A549 (cell line): ENCODE data around the gene TBX2. TPM values are rescaled to one million over a fixed set of nuclear protein-coding genes. Genes with fewer than 3 reads are reported as not detected.

Source experiments
- ATAC-seq, 2 experiments: fragments of 200-7000 bp in 1 of 2; fragments of >200 bp in 1 of 2; cut with Nextera tagmentation in 1 of 2; cut with Tn5 transposase in 1 of 2; 3 replicates each; pipeline versions ENCODE4 v1.8.0 to v1.9.1; 2018 to 2020; ENCODE audit warnings: mild to moderate bottlenecking in 1 of 2, moderate library complexity in 1 of 2
- CTCF ChIA-PET: fragments of 300-600 bp; sonication (Branson Sonifier 250); formaldehyde crosslinking; extraction: SDS; loops from one replicate; lab custom pipeline; 2021; ENCODE audit warnings: antibody characterized with exemption, inconsistent platforms; lab: Yijun Ruan, JAX
- POLR2A ChIA-PET: fragments of 350-600 bp; formaldehyde crosslinking; extraction: SDS; loops from one replicate; lab custom pipeline; 2021; ENCODE audit warnings: antibody characterized with exemption, inconsistent platforms; lab: Yijun Ruan, JAX
- DNase-seq, 2 experiments: peaks; one replicate each; pipeline versions ENCODE4 v3.0.0 to v3.0.0-alpha.2; 2011 to 2016; ENCODE audit warnings: low read depth in 1 of 2, low spot score in 1 of 2
- FAIRE-seq: peaks from 2 replicates; lab custom pipeline; 2011; peaks lifted over from hg19 to GRCh38; lab: Jason Lieb, UNC
- H3K27ac ChIP-seq, 2 experiments: fragments of >200 bp; sonication (Bioruptor Twin); formaldehyde crosslinking; 3 replicates each; pipeline ENCODE4 v1.5.1; 2016 to 2017
- H3K4me1 ChIP-seq: fragments of >200 bp; sonication (Bioruptor Twin); formaldehyde crosslinking; 3 replicates; pipeline ENCODE4 v1.6.1; 2016
- H3K4me2 ChIP-seq: fragments of >200 bp; sonication (Bioruptor Twin); formaldehyde crosslinking; 3 replicates; pipeline ENCODE4 v1.6.1; 2016
- H3K4me3 ChIP-seq: fragments of >200 bp; sonication (Bioruptor Twin); formaldehyde crosslinking; 3 replicates; pipeline ENCODE4 v1.5.1; 2016
- H3K9me3 ChIP-seq: fragments of >200 bp; sonication (Bioruptor Twin); formaldehyde crosslinking; 3 replicates; pipeline ENCODE4 v1.6.1; 2016
- BCL3 ChIP-seq: fragments of >200 bp; sonication (Bioruptor Twin); formaldehyde crosslinking; IDR thresholded peaks from 3 replicates; pipeline ENCODE4 v1.6.1; 2016
- BHLHE40 ChIP-seq: IDR thresholded peaks from 2 replicates; pipeline ENCODE4 v1.6.1; 2012; ENCODE audit warnings: low read depth, low read length, inconsistent platforms
- E2F6 ChIP-seq: IDR thresholded peaks from 2 replicates; pipeline ENCODE4 v1.6.1; 2012; ENCODE audit warnings: low read depth, borderline replicate concordance
- EP300 ChIP-seq, 2 experiments: fragments of >200 bp; sonication (Bioruptor Twin); formaldehyde crosslinking; IDR thresholded peaks; 2 replicates in 1 of 2; 3 replicates in 1 of 2; pipeline ENCODE4 v1.6.1; 2016 to 2017
- FOSB ChIP-seq: fragments of 250-450 bp; sonication (Bioruptor Pico); IDR thresholded peaks from 2 replicates; pipeline ENCODE4 v1.5.0; 2020; ENCODE audit warnings: mild to moderate bottlenecking, moderate library complexity
- GATA3 ChIP-seq: IDR thresholded peaks from 2 replicates; pipeline ENCODE4 v1.6.1; 2012; ENCODE audit warnings: borderline replicate concordance
- HDAC2 ChIP-seq: fragments of 200-600 bp; sonication (generic); IDR thresholded peaks from 2 replicates; pipeline ENCODE4 v1.6.1; 2016
- HEYL ChIP-seq: fragments of 250-450 bp; sonication (Bioruptor Pico); IDR thresholded peaks from 2 replicates; pipeline ENCODE4 v1.8.0; 2021; ENCODE audit warnings: mild to moderate bottlenecking, moderate library complexity
- HOXA7 ChIP-seq: fragments of 250-450 bp; sonication (Bioruptor Pico); IDR thresholded peaks from 2 replicates; pipeline ENCODE4 v1.5.0; 2020; ENCODE audit warnings: mild to moderate bottlenecking, moderate library complexity
- HOXB13 ChIP-seq: fragments of 250-450 bp; sonication (Bioruptor Pico); IDR thresholded peaks from 2 replicates; pipeline ENCODE4 v1.5.0; 2020; ENCODE audit warnings: low read depth, mild to moderate bottlenecking, moderate library complexity
- HOXB5 ChIP-seq: fragments of 250-450 bp; sonication (Bioruptor Pico); IDR thresholded peaks from 2 replicates; pipeline ENCODE4 v1.5.0; 2020; ENCODE audit warnings: mild to moderate bottlenecking, moderate library complexity
- JUNB ChIP-seq: fragments of >200 bp; sonication (Bioruptor Twin); formaldehyde crosslinking; IDR thresholded peaks from 2 replicates; pipeline ENCODE4 v1.6.1; 2016
- MAFK ChIP-seq: fragments of 450-650 bp; IDR thresholded peaks from 2 replicates; pipeline ENCODE4 v1.6.1; 2014; ENCODE audit not compliant: partially characterized antibody
- MYC ChIP-seq: IDR thresholded peaks from 2 replicates; pipeline ENCODE4 v1.6.1; 2012; ENCODE audit warnings: mild to moderate bottlenecking, inconsistent platforms, low read length, improper control_type of control experiment, borderline replicate concordance
- NFE2L2 ChIP-seq: fragments of 150-350 bp; conservative IDR thresholded peaks from 2 replicates; pipeline ENCODE4 v1.6.1; 2014; ENCODE audit warnings: low read length
- NPAS2 ChIP-seq: fragments of 250-450 bp; sonication (Bioruptor Pico); IDR thresholded peaks from 2 replicates; pipeline ENCODE4 v1.8.0; 2022; ENCODE audit warnings: mild to moderate bottlenecking, moderate library complexity, borderline replicate concordance
- NR3C1 ChIP-seq: fragments of >200 bp; sonication (Bioruptor Twin); formaldehyde crosslinking; IDR thresholded peaks from 3 replicates; pipeline ENCODE4 v1.6.1; 2017
- PBX3 ChIP-seq: IDR thresholded peaks from 2 replicates; pipeline ENCODE4 v1.6.1; 2012
- POLR2A ChIP-seq: IDR thresholded peaks from 2 replicates; pipeline ENCODE4 v1.6.1; 2012; ENCODE audit warnings: mild to moderate bottlenecking, low read length
- POLR2AphosphoS2 ChIP-seq: conservative IDR thresholded peaks from 2 replicates; pipeline ENCODE4 v1.6.1; 2012; ENCODE audit warnings: low read length, improper control_type of control experiment, inconsistent platforms
- RCOR1 ChIP-seq: fragments of 150-350 bp; IDR thresholded peaks from 2 replicates; pipeline ENCODE4 v1.6.1; 2014; ENCODE audit warnings: antibody characterized with exemption, low read length, low read depth
- RNF2 ChIP-seq: fragments of 200-600 bp; sonication (generic); IDR thresholded peaks from 2 replicates; pipeline ENCODE4 v1.6.1; 2016; ENCODE audit warnings: low read depth, mild to moderate bottlenecking, antibody characterized with exemption, moderate library complexity, borderline replicate concordance
- SMC3 ChIP-seq: fragments of >200 bp; sonication (Bioruptor Twin); formaldehyde crosslinking; IDR thresholded peaks from 3 replicates; pipeline ENCODE4 v1.6.1; 2018; ENCODE audit warnings: inconsistent platforms
- TP53 ChIP-seq: fragments of 250-450 bp; sonication (Bioruptor Pico); IDR thresholded peaks from 2 replicates; pipeline ENCODE4 v1.5.0; 2021; ENCODE audit warnings: mild to moderate bottlenecking, moderate library complexity
- ZC3H11A ChIP-seq: fragments of 450-650 bp; IDR thresholded peaks from 2 replicates; pipeline ENCODE4 v1.6.1; 2014; ENCODE audit warnings: antibody characterized with exemption, mild to moderate bottlenecking
- ZFP36 ChIP-seq: fragments of 450-650 bp; IDR thresholded peaks from 2 replicates; pipeline ENCODE4 v1.6.1; 2014; ENCODE audit warnings: borderline replicate concordance; ENCODE audit not compliant: partially characterized antibody
- ZNF302 ChIP-seq: fragments of 250-450 bp; sonication (Bioruptor Pico); IDR thresholded peaks from 2 replicates; pipeline ENCODE4 v1.9.0; 2021; ENCODE audit warnings: inconsistent platforms, mild to moderate bottlenecking, moderate library complexity
- ZSCAN20 ChIP-seq: fragments of 250-450 bp; sonication (Bioruptor Pico); IDR thresholded peaks from 2 replicates; pipeline ENCODE4 v1.8.0; 2022; ENCODE audit warnings: mild to moderate bottlenecking, moderate library complexity
- WGBS: methylation state at CpG from one replicate; pipeline ENCODE4 v1.1.6; 2017; ENCODE audit errors: missing lambda C conversion rate; 5-methylcytosine and 5-hydroxymethylcytosine counted together
- polyA plus RNA-seq, 4 experiments: library from polyadenylated mRNA; depleted of rRNA in 3 of 4; stranded (reverse); fragments of >200 nt; fragmentation: RNase III in 1 of 4; extraction: RNeasy Plus Mini Kit Qiagen cat#74134 plus additional on column Dnase treatment in 1 of 4; gene quantifications; 2 replicates in 3 of 4; 3 replicates in 1 of 4; pipeline ENCODE4 v1.2.3, GENCODE V29; 2011 to 2017
- TF ChIP-seq, protein P1 (sequence below): fragments of >200 bp; sonication (Bioruptor Twin); formaldehyde crosslinking; IDR thresholded peaks from 2 replicates; pipeline ENCODE4 v1.6.1; 2016
- TF ChIP-seq, protein P2 (sequence below): fragments of 450-650 bp; IDR thresholded peaks from 2 replicates; pipeline ENCODE4 v1.6.1; 2014; ENCODE audit warnings: antibody characterized with exemption

The TBX2 gene
- polyA plus RNA-seq, 2 of the 4 experiments (the other 2 are of a cell fraction): 0.71 to 2.3 TPM

- no peak for TF ChIP-seq ZSCAN20 (CRISPR knock-in tag)
- no peak for TF ChIP-seq ZNF302 (CRISPR knock-in tag)
Measured at GRCh38 chr17:61400717-61401388, 1.2 kb downstream of the TBX2 start (continued).

- CTCF ChIA-PET: interaction anchor here (1.0 to 7.0 kb wide), 8 partner anchors 10 to 681 kb away, joined by 3 to 67 read pairs (median 4); no protein-coding TSS in a partner anchor
- WGBS: 92% methylated on average over 25 of the region's 25 CpGs
- FAIRE-seq (no peak), ATAC-seq (no peak)
- POLR2A ChIA-PET: no interaction called here
- H3K4me3 ChIP-seq: no peak overlapping the region; the same call in 2 of the 3 replicates
- H3K27ac ChIP-seq: no peak overlapping the region
- peak overlapping the region; percentile 80; the same call in 2 of the 3 replicates for H3K4me2 ChIP-seq
- TF ChIP-seq NFE2L2: no peak
- TF ChIP-seq, protein P1, sequence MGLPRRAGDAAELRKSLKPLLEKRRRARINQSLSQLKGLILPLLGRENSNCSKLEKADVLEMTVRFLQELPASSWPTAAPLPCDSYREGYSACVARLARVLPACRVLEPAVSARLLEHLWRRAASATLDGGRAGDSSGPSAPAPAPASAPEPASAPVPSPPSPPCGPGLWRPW: no peak
- TF ChIP-seq BCL3: no peak
- TF ChIP-seq MAFK: no peak
- no peak for TF ChIP-seq MYC
- no peak for TF ChIP-seq HEYL (CRISPR knock-in tag)
- no peak for TF ChIP-seq NPAS2
- TF ChIP-seq GATA3: no peak
- TF ChIP-seq, protein P2, sequence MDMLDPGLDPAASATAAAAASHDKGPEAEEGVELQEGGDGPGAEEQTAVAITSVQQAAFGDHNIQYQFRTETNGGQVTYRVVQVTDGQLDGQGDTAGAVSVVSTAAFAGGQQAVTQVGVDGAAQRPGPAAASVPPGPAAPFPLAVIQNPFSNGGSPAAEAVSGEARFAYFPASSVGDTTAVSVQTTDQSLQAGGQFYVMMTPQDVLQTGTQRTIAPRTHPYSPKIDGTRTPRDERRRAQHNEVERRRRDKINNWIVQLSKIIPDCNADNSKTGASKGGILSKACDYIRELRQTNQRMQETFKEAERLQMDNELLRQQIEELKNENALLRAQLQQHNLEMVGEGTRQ: no peak
- TF ChIP-seq FOSB (CRISPR knock-in tag): no peak
- TF ChIP-seq PBX3: no peak
- no peak for TF ChIP-seq E2F6
- no peak for TF ChIP-seq JUNB
- TF ChIP-seq, all 56 proteins: peak for 0
- DNase-seq: no peak
- peaks cover 10% of the 10 kb centered on the region; the same call in 2 of the 3 replicates for H3K4me1 ChIP-seq
- no peaks in the 10 kb centered on the region for H3K9me3 ChIP-seq
Measured at GRCh38 chr17:61401389-61402072, 1.9 kb downstream of the TBX2 start.

DNA sequence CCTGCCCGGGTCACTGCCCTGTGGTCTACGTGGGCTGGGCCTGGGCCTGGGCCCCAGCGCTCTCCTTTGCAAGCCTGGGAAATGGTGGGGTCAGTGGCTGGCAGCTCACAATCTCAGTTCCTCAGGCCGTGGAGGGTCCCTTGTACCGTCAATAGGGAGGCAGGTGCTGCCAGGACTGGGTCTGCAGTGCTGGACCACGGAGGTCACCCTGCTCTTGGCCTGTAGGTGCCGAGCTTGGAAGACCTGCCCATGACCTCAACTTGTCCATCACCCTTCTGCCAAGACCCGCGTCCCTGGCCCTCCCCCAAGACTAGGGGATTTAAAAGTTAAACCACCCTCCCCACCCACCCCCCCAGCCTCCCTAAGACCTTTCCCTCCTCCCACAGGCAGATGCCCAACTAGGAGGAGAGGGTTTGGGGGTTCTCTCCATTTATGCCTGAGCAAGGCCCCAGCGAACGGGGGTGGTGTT lies 2.5 kb downstream of the TBX2 start:
- Histone ChIP-seq H3K9me3 (no peaks in the 10 kb centered on the region), H3K27ac (no peak overlapping the region), H3K4me2 (no peak overlapping the region), H3K4me3 (no peak overlapping the region), H3K4me1 (peaks cover 10% of the 10 kb centered on the region; the same call in 2 of the 3 replicates)
- POLR2A ChIA-PET: no interaction called here
- ATAC-seq: no peak
- FAIRE-seq: no peak
- no peak for DNase-seq
- 87% methylated on average over 10 of the region's 11 CpGs for WGBS
- CTCF ChIA-PET: interaction anchor here (1.8 to 7.0 kb wide), 3 partner anchors 10 to 243 kb away, joined by 4 to 67 read pairs (median 5); no protein-coding TSS in a partner anchor
- TF ChIP-seq RCOR1 (no peak), HOXB5 (CRISPR knock-in tag) (no peak), MAFK (no peak), HOXA7 (CRISPR knock-in tag) (no peak), ZC3H11A (no peak), NR3C1 (no peak), HDAC2 (no peak), SMC3 (no peak), BHLHE40 (no peak), RNF2 (no peak), POLR2A (no peak), TP53 (CRISPR knock-in tag) (no peak), HOXB13 (CRISPR knock-in tag) (no peak), EP300 (IDR thresholded peaks at IDR 0.05) (no peak), POLR2AphosphoS2 (no peak), ZFP36 (no peak)
